Measurements from ENCODE around the gene CCSER1. TPM values are rescaled to one million over a fixed set of nuclear protein-coding genes. Genes with fewer than 3 reads are reported as not detected.
A peak's percentile ranks its signal among the peaks of the same experiment; 100 is the strongest.
"Not testable (repeated sequence)": the region's sequence is repeated elsewhere in the genome, so short reads cannot be mapped to it uniquely, and the experiment has no call there.

Gene CCSER1
- total and polyA plus RNA-seq, 4 donors: 3.5 to 66.1 (median 14.5) TPM

DNA sequence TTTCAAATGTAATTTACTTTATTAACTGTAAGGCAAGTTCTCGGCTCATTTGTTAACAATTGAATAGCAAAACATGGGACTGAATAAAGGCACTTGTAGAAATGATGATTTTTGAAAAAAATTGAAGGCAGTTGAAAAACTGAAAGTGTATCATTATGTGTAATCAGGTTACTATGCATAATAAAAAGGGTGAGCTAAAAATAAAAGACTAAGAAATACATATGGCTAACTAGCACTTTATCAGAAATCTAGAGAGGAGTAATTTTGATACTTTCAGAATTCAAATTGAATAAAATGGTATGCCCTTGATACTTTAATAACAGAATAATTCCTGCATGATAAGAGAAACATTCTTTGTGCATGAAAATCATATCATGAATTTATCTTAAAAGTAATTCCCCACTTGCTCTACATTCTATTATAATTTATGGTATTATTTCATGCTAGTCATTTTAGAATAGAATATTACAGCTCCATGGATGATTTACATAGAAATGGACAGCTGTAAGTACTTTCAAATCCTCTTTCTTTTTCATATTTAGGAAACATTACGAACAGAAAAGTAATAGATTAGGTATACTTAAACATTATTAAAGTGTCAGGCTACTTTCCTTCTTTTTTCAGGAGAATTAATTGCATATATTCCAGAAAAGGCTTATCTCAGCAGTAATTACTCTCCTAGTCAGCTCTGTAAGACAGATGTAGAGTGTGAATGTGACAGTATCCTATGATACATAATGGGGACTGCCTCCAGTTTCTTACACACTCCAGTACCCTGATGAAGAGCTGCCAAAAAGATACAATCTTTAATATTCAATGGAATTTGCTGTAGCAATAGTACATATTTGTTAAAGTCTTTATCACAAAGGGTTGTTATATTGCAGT is 697.3 kb downstream of the CCSER1 start:
- WGBS (ENCODE audit: insufficient coverage): no CpG with 5 or more reads among the region's 2 CpGs
- H3K27ac ChIP-seq (ENCODE audit: low read depth, low read length): no peak overlapping the region
- DNase-seq (ENCODE audit: low read depth in 4 of 6, low spot score in 6 of 6): peak in 1 of 6 donors; percentile 51

DNA sequence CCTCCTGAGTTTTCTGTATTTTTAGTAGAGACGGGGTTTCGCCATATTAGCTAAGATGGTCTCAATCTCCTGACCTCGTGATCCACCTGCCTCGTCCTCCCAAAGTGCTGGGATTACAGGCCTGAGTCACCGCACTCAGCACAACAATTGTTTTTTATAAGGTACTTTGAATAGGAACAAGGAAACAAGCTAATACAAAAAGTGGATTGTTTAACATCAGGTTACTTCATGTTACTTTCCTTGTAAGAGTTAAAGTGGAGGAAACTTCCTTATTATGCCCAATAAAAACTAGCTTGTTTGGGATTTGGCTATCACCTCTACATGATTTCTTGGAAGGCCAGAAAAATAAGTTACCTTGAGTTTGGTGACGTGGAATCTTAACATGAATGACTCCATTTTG is 698.7 kb downstream of the CCSER1 start:
- WGBS (ENCODE audit: insufficient coverage): no CpG with 5 or more reads among the region's 6 CpGs

More for the DNA sequence above, 697.3 kb downstream of the CCSER1 start:
- no peaks in the 10 kb centered on the region for H3K9me3 ChIP-seq (ENCODE audit: control insufficient read depth, insufficient read depth, low read length)
- no peaks in the 10 kb centered on the region for H3K27me3 ChIP-seq (ENCODE audit: control insufficient read depth, insufficient read depth, low read length)
- no peak overlapping the region for H3K4me3 ChIP-seq (ENCODE audit: low read depth, low read length)
- H3K36me3 ChIP-seq (ENCODE audit: control insufficient read depth, insufficient read depth, low read length): no peaks in the 10 kb centered on the region
- no peaks in the 10 kb centered on the region for H3K4me1 ChIP-seq (ENCODE audit: control insufficient read depth, insufficient read depth, low read length)

DNA sequence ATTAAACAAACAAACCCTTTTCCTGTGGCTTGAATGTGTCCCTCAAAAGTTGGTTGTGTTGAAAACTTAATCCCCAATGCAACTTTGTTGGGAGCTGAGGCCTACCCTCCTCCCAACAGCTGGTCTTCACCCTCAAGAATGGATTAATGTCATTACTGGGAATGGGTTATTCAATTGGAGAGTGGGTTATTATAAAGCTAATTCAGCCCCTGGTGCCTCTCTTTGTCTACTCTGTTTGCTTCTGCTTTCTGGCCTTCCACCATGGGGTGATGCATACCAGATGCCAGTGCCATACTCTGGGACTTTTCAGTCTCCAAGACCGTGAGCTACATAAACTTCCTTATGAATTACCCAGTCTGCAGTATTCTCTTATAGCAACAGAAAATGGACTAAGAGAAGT is 706.5 kb downstream of the CCSER1 start:
- WGBS (ENCODE audit: insufficient coverage): no CpG with 5 or more reads among the region's 1 CpG
- Histone ChIP-seq H3K27ac (ENCODE audit: low read depth, low read length) (no peak overlapping the region), H3K4me3 (ENCODE audit: low read depth, low read length) (no peak overlapping the region), H3K36me3 (ENCODE audit: control insufficient read depth, insufficient read depth, low read length) (no peaks in the 10 kb centered on the region), H3K9me3 (ENCODE audit: control insufficient read depth, insufficient read depth, low read length) (no peaks in the 10 kb centered on the region), H3K27me3 (ENCODE audit: control insufficient read depth, insufficient read depth, low read length) (no peaks in the 10 kb centered on the region), H3K4me1 (ENCODE audit: control insufficient read depth, insufficient read depth, low read length) (no peaks in the 10 kb centered on the region)
- no peak for DNase-seq (ENCODE audit: low read depth in 4 of 6, low spot score in 6 of 6)

More for the DNA sequence above, 698.7 kb downstream of the CCSER1 start:
- no peaks in the 10 kb centered on the region for H3K27me3 ChIP-seq (ENCODE audit: control insufficient read depth, insufficient read depth, low read length)
- no peak overlapping the region for H3K27ac ChIP-seq (ENCODE audit: low read depth, low read length)
- DNase-seq (ENCODE audit: low read depth in 4 of 6, low spot score in 6 of 6): no peak
- H3K9me3 ChIP-seq (ENCODE audit: control insufficient read depth, insufficient read depth, low read length): no peaks in the 10 kb centered on the region
- no peak overlapping the region for H3K4me3 ChIP-seq (ENCODE audit: low read depth, low read length)
- no peaks in the 10 kb centered on the region for H3K4me1 ChIP-seq (ENCODE audit: control insufficient read depth, insufficient read depth, low read length)
- no peaks in the 10 kb centered on the region for H3K36me3 ChIP-seq (ENCODE audit: control insufficient read depth, insufficient read depth, low read length)

DNA sequence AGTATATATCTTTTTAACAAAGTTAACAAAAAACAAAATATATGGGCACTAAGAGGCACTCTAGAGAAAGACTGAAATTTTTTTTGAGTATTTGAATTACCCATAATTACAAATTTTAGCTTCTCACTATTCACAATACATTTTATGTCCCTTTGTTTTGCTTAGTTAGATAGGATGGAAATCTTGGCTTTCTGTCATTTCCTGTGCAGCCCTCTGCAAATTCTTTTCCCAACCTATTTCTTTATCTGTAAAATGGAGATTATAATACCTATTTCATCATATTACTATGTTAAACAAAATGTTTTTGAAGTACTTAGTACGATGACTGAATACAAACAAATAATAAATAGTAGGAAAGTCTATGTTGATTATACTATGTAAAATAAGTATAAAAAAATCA is 710.0 kb downstream of the CCSER1 start:
- no peak overlapping the region for H3K27ac ChIP-seq (ENCODE audit: low read depth, low read length)
- H3K4me1 ChIP-seq (ENCODE audit: control insufficient read depth, insufficient read depth, low read length): no peaks in the 10 kb centered on the region
- WGBS (ENCODE audit: insufficient coverage): no CpG with 5 or more reads among the region's 1 CpG
- no peak overlapping the region for H3K4me3 ChIP-seq (ENCODE audit: low read depth, low read length)
- no peaks in the 10 kb centered on the region for H3K9me3 ChIP-seq (ENCODE audit: control insufficient read depth, insufficient read depth, low read length)
- H3K27me3 ChIP-seq (ENCODE audit: control insufficient read depth, insufficient read depth, low read length): no peaks in the 10 kb centered on the region
- H3K36me3 ChIP-seq (ENCODE audit: control insufficient read depth, insufficient read depth, low read length): no peaks in the 10 kb centered on the region
- no peak for DNase-seq (ENCODE audit: low read depth in 4 of 6, low spot score in 6 of 6)

DNA sequence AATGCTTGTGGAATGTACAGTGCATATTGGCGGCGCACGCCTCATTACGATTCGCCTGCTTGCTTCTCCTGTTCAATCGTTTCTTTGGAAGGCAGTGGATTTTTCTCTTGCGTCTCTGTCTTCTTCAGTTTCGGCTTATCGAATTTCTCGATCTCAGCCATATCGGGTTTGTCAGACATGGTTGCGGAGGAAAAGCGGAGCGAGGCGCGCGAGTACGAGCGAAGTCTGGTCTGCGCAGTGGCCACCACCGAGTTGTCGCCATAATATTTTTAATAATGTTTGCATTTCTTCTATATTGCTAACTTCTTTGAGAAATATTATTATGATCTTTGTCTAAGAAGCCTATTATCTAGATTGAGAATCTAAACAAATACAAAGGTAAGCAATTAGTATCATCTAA is 711.7 kb downstream of the CCSER1 start:
- DNase-seq (ENCODE audit: low read depth in 4 of 6, low spot score in 6 of 6); H3K4me3 ChIP-seq (ENCODE audit: low read depth, low read length); H3K27ac ChIP-seq (ENCODE audit: low read depth, low read length); H3K36me3 ChIP-seq (ENCODE audit: control insufficient read depth, insufficient read depth, low read length); H3K9me3 ChIP-seq (ENCODE audit: control insufficient read depth, insufficient read depth, low read length); H3K27me3 ChIP-seq (ENCODE audit: control insufficient read depth, insufficient read depth, low read length); H3K4me1 ChIP-seq (ENCODE audit: control insufficient read depth, insufficient read depth, low read length): not testable (repeated sequence)
- 100% methylated on average over 2 of the region's 22 CpGs for WGBS (ENCODE audit: insufficient coverage)

DNA sequence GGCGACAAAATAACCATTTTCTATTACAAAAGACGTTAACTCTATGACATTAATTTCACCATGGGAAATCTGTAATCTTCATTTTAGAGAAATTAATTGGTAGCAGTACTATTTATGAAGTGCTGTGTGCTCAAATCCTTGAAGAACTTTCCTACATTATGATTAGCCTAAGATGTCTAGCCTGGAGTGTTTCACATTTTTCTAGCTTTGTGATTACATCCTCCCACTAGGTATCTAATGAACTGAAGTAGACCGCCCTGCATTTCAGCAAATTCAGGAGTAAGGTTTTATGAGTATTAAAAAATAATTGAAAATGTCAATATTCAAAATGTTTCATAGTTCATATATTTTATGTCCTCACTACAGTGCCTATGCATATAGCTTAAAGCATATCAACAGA is 713.1 kb downstream of the CCSER1 start:
- no peaks in the 10 kb centered on the region for H3K9me3 ChIP-seq (ENCODE audit: control insufficient read depth, insufficient read depth, low read length)
- H3K27ac ChIP-seq (ENCODE audit: low read depth, low read length): no peak overlapping the region
- peak in 1 of 6 donors; percentile 75 for DNase-seq (ENCODE audit: low read depth in 4 of 6, low spot score in 6 of 6)
- no peaks in the 10 kb centered on the region for H3K4me1 ChIP-seq (ENCODE audit: control insufficient read depth, insufficient read depth, low read length)
- no peaks in the 10 kb centered on the region for H3K27me3 ChIP-seq (ENCODE audit: control insufficient read depth, insufficient read depth, low read length)
- H3K4me3 ChIP-seq (ENCODE audit: low read depth, low read length): no peak overlapping the region
- no CpG with 5 or more reads among the region's 3 CpGs for WGBS (ENCODE audit: insufficient coverage)
- no peaks in the 10 kb centered on the region for H3K36me3 ChIP-seq (ENCODE audit: control insufficient read depth, insufficient read depth, low read length)

DNA sequence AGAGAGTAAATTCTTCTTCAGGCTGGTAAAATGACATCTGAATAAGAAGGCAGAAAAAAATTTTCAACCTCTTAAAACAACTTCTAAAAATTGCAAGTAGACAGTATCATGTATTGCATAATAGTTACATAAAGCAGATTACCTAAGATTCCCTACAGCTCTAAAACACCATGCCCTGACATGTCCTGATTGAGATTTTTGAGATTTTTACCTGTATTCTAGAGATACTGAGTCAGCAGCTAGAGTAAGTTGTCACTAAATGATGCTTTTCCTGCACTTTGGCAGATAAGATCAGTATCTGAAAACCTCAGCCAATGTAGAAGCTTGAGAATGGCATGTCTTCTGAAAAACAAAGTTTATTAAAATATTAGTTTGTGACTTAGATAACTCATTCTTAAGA is 713.6 kb downstream of the CCSER1 start:
- H3K36me3 ChIP-seq (ENCODE audit: control insufficient read depth, insufficient read depth, low read length): no peaks in the 10 kb centered on the region
- H3K9me3 ChIP-seq (ENCODE audit: control insufficient read depth, insufficient read depth, low read length): no peaks in the 10 kb centered on the region
- no peak overlapping the region for H3K4me3 ChIP-seq (ENCODE audit: low read depth, low read length)
- H3K27ac ChIP-seq (ENCODE audit: low read depth, low read length): no peak overlapping the region
- no peaks in the 10 kb centered on the region for H3K4me1 ChIP-seq (ENCODE audit: control insufficient read depth, insufficient read depth, low read length)
- DNase-seq (ENCODE audit: low read depth in 4 of 6, low spot score in 6 of 6): no peak
- no peaks in the 10 kb centered on the region for H3K27me3 ChIP-seq (ENCODE audit: control insufficient read depth, insufficient read depth, low read length)

DNA sequence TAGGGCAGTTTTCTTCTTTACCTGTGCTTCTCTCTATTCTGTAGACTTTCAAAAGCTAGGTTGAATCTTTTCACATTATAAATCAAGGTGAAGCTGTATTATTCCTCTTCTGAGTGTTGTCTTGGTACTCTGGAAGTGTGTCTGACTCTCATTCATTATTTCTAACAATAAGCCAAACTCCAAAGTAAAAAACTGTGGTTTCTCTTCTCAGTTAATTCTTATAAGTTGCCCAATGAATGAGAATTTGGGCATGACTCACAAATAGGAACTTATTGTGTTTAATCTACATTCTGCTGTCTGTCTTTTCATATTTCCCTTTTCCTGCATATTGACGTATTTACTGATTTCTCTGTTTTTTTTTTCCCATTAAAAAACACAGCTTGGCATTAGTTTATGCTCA is 714.5 kb downstream of the CCSER1 start:
- H3K4me1 ChIP-seq (ENCODE audit: control insufficient read depth, insufficient read depth, low read length): no peaks in the 10 kb centered on the region
- H3K27me3 ChIP-seq (ENCODE audit: control insufficient read depth, insufficient read depth, low read length): no peaks in the 10 kb centered on the region
- no peak overlapping the region for H3K4me3 ChIP-seq (ENCODE audit: low read depth, low read length)
- H3K9me3 ChIP-seq (ENCODE audit: control insufficient read depth, insufficient read depth, low read length): no peaks in the 10 kb centered on the region
- no peaks in the 10 kb centered on the region for H3K36me3 ChIP-seq (ENCODE audit: control insufficient read depth, insufficient read depth, low read length)
- H3K27ac ChIP-seq (ENCODE audit: low read depth, low read length): no peak overlapping the region
- no CpG with 5 or more reads among the region's 1 CpG for WGBS (ENCODE audit: insufficient coverage)
- DNase-seq (ENCODE audit: low read depth in 4 of 6, low spot score in 6 of 6): no peak

DNA sequence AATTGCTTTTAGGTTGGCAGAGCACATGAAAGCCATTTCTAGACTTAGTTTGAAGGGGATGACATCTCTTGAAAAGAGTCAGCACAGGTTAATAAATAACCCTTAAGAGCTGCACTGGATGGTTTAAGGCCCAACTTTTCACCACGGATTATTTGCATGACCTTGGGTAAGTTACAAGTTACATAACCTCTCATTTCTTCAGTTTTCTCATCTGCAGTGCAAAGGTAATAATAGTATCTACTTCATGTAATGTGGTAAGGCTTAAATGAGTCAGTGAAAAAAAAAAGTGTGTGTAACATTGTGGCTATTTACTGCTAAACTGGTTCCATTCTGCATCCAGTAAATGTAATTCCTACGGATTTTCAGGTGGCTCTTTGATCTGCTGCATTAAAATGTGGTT is 715.8 kb downstream of the CCSER1 start:
- WGBS (ENCODE audit: insufficient coverage): no CpG with 5 or more reads among the region's 2 CpGs
- DNase-seq (ENCODE audit: low read depth in 4 of 6, low spot score in 6 of 6): no peak
- Histone ChIP-seq H3K4me1 (ENCODE audit: control insufficient read depth, insufficient read depth, low read length) (no peaks in the 10 kb centered on the region), H3K4me3 (ENCODE audit: low read depth, low read length) (no peak overlapping the region), H3K27me3 (ENCODE audit: control insufficient read depth, insufficient read depth, low read length) (no peaks in the 10 kb centered on the region), H3K27ac (ENCODE audit: low read depth, low read length) (no peak overlapping the region), H3K9me3 (ENCODE audit: control insufficient read depth, insufficient read depth, low read length) (no peaks in the 10 kb centered on the region), H3K36me3 (ENCODE audit: control insufficient read depth, insufficient read depth, low read length) (no peaks in the 10 kb centered on the region)

DNA sequence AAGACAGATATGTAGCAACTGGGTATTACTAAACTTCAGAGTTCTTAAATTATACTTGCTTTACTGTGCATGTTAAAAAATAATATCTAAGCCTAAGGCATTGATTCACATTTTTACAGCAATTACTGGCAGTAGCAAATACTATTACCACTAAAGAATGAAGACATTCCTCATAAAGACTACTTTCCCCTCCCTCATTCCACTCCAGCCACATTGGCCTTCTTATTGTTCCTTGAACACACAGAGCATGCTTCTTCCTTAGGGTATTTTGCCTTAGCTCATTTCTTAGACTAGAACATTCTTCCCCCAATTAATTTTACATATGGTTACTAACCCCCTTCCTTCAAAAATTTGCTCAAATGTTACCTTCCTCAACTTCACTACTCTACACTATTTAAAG is 717.0 kb downstream of the CCSER1 start:
- H3K4me3 ChIP-seq (ENCODE audit: low read depth, low read length): no peak overlapping the region
- no peaks in the 10 kb centered on the region for H3K9me3 ChIP-seq (ENCODE audit: control insufficient read depth, insufficient read depth, low read length)
- no peaks in the 10 kb centered on the region for H3K27me3 ChIP-seq (ENCODE audit: control insufficient read depth, insufficient read depth, low read length)
- H3K4me1 ChIP-seq (ENCODE audit: control insufficient read depth, insufficient read depth, low read length): no peaks in the 10 kb centered on the region
- no peak for DNase-seq (ENCODE audit: low read depth in 4 of 6, low spot score in 6 of 6)
- H3K36me3 ChIP-seq (ENCODE audit: control insufficient read depth, insufficient read depth, low read length): no peaks in the 10 kb centered on the region
- H3K27ac ChIP-seq (ENCODE audit: low read depth, low read length): no peak overlapping the region

All from spinal cord (tissue), 10 donors.